Right lobe of liver (tissue), 6 donors: Measurements from ENCODE around the gene PDGFA. TPM values are rescaled to one million over a fixed set of nuclear protein-coding genes. Genes with fewer than 3 reads are reported as not detected.

Experiments used
- ATAC-seq, 4 donors: fragments of 200-7000 bp; cut with Tn5 transposase; one replicate each; pipeline ENCODE4 v1.9.1; 2020; ENCODE audit warnings: mild to moderate bottlenecking in 4 of 4, moderate library complexity in 4 of 4
- DNase-seq, 3 donors: peaks; one replicate each; pipeline ENCODE4 v3.0.0-alpha.2; 2020
- H3K27ac ChIP-seq, 3 donors: fragments of 200-600 bp; one replicate each; pipeline ENCODE4 v1.8.0; 2022
- H3K27me3 ChIP-seq, 2 donors: fragments of 200-600 bp; one replicate each; pipeline ENCODE4 v1.8.0; 2022
- H3K36me3 ChIP-seq, 4 donors: fragments of 200-600 bp; sonication (generic) in 1 of 4; one replicate each; pipeline versions ENCODE4 v1.5.1 to v1.8.0; 2017 to 2022; ENCODE audit warnings: control low read depth in 1 of 4
- H3K4me1 ChIP-seq, 4 donors: fragments of 200-600 bp; sonication (generic) in 1 of 4; one replicate each; pipeline versions ENCODE4 v1.5.1 to v1.8.0; 2017 to 2022; ENCODE audit warnings: control low read depth in 1 of 4
- H3K4me3 ChIP-seq, 3 donors: fragments of 200-600 bp; one replicate each; pipeline ENCODE4 v1.8.0; 2022
- H3K9me3 ChIP-seq, 4 donors: fragments of 200-600 bp; sonication (generic) in 1 of 4; one replicate each; pipeline versions ENCODE4 v1.5.1 to v1.8.0; 2017 to 2022; ENCODE audit warnings: control low read depth in 1 of 4
- POLR2A ChIP-seq: fragments of 450-650 bp; IDR thresholded peaks from one replicate; pipeline ENCODE4 v1.6.1; 2017; ENCODE audit warnings: antibody characterized with exemption, mild to moderate bottlenecking
- WGBS: methylation state at CpG from one replicate; pipeline ENCODE4 v1.1.6; 2018; ENCODE audit warnings: low coverage, low lambda C conversion rate; ENCODE audit not compliant: insufficient coverage; ENCODE audit errors: missing lambda C conversion rate; 5-methylcytosine and 5-hydroxymethylcytosine counted together
- intact Hi-C, 2 donors: fragments of 100-400 bp; cut with DNase I; formaldehyde crosslinking; loops; one replicate each; pipeline versions ENCODE4 v1.11.2 to v1.14.1; 2022
- total RNA-seq, 6 experiments: library from RNA; depleted of rRNA in 2 of 6; stranded (reverse); fragments of >200 nt in 2 of 6; fragmentation: NEBNext Ultra II Directional in 3 of 6; extraction: Animal tissue kit (Norgen Biotek cat#: 25700) in 3 of 6; gene quantifications; one replicate each; pipeline versions ENCODE4 v1.1.0 to v1.2.4, GENCODE V29; 2016 to 2023
- TF ChIP-seq, protein P1 (sequence below), 4 donors: fragments of 200-600 bp in 3 of 4; fragments of 450-650 bp in 1 of 4; IDR thresholded peaks; one replicate each; pipeline versions ENCODE4 v1.5.1 to v1.8.0; 2016 to 2022; ENCODE audit warnings: antibody characterized with exemption in 4 of 4, mild to moderate bottlenecking in 2 of 4
- donor health status: DM: no; HTN: yes; CAD: no.
- donor health status: DM: no; HTN: no; CAD: no.
- donor health status: DM: no; HTN: no; CAD: no.
- donor health status: DM: no; HTN: yes; CAD: no.
- donor health status: DM: no; HTN: yes; CAD: no.

PDGFA gene
- total RNA-seq, 6 experiments from 2014 or later: 2.3 to 20.9 (median 8.4) TPM

DNA sequence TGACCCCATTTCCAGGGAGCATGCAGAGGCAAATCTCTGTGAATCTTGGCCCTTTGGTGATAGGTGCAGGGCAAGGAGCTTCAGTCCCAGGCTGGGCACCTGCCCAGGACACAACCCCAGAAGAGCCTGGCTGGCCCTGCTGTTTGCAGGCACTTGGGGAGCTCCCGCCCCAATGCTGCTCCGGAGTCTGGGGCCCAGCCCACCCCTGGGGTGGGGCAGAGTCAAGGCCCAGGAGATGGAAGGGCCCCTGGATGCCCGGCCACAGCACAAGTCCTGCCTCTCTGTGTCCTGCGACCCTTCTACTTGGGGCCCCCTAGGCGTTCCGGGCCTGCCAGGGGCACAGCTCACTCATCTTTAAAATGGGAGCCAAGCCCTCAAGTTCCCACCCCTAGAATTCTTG is 24.7 kb downstream of the PDGFA start:
- intact Hi-C loops: no loop called here
- 89% methylated on average over 3 of the region's 6 CpGs for WGBS
- Histone ChIP-seq H3K27ac (no peak overlapping the region), H3K27me3 (no peaks in the 10 kb centered on the region), H3K9me3 (no peaks in the 10 kb centered on the region), H3K36me3 (no peaks in the 10 kb centered on the region), H3K4me1 (no peaks in the 10 kb centered on the region), H3K4me3 (no peak overlapping the region)
- DNase-seq (peak in 2 of 3 donors; percentile 9 to 29), ATAC-seq (no peak)
- TF ChIP-seq POLR2A: no peak
- TF ChIP-seq, protein P1, sequence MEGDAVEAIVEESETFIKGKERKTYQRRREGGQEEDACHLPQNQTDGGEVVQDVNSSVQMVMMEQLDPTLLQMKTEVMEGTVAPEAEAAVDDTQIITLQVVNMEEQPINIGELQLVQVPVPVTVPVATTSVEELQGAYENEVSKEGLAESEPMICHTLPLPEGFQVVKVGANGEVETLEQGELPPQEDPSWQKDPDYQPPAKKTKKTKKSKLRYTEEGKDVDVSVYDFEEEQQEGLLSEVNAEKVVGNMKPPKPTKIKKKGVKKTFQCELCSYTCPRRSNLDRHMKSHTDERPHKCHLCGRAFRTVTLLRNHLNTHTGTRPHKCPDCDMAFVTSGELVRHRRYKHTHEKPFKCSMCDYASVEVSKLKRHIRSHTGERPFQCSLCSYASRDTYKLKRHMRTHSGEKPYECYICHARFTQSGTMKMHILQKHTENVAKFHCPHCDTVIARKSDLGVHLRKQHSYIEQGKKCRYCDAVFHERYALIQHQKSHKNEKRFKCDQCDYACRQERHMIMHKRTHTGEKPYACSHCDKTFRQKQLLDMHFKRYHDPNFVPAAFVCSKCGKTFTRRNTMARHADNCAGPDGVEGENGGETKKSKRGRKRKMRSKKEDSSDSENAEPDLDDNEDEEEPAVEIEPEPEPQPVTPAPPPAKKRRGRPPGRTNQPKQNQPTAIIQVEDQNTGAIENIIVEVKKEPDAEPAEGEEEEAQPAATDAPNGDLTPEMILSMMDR (IDR thresholded peaks at IDR 0.05): no peak

DNA sequence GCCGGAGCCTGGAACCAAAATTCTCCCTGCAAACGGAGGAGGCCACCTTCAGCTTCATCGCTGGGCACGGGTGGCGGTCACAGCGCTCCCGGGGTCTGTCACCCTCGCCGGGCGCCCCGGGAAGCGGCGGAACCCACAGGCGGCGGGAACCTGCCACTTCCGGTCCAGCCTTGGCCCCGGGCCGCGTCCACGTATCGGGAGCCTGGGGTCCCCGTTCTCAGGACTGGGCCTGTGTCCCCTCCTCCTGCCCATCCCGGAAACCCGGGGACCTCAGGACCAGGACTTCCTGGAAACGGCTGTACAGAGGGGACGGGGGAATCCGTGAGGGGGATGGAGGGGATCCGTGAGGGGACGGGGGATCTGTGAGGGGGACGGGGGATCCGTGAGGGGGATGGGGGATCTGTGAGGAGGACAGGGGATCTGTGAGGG is 25.4 kb downstream of the PDGFA start:
- DNase-seq: peak in 2 of 3 donors; percentile 11 to 40
- ATAC-seq: peak in 1 of 4 donors; percentile 44
- no peaks in the 10 kb centered on the region for H3K9me3 ChIP-seq
- TF ChIP-seq, protein P1 (IDR thresholded peaks at IDR 0.05): no peak
- TF ChIP-seq POLR2A: no peak
- 44% methylated on average over 9 of the region's 31 CpGs for WGBS
- intact Hi-C loops: no loop called here
- H3K27ac ChIP-seq: no peak overlapping the region
- H3K36me3 ChIP-seq: no peaks in the 10 kb centered on the region
- no peak overlapping the region for H3K4me3 ChIP-seq
- no peaks in the 10 kb centered on the region for H3K4me1 ChIP-seq
- H3K27me3 ChIP-seq: no peaks in the 10 kb centered on the region

DNA sequence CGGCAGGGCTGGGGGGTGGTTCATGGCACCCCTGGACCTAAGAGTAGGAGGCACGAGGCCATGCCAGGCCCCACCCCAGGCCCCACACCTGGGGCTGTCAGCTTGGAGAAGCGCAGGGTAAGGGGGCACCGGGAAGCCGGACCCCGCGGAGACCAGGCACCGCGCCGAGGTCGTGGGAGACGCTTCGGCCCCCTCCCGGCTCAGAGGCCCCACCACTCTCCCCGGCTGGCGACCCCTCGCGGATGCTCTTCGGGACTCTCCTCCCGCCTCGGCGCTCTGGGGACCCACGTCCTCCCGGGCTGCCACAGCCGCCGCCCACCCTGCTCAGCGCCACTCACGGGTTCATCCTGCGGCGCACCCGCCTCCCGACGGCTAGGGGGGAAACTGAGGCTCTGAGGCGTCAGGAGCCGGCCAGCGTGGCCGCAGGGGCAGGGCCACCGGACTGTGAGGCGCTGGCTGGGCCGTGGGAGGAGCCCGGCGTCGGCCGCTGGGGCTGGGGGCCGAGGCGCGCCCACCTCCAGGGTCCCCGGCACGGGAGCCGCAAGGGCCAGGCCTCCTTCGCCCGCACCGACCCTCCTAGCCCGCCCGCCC is 25.9 kb downstream of the PDGFA start:
- intact Hi-C loops: no loop called here
- H3K9me3 ChIP-seq: no peaks in the 10 kb centered on the region

DNA sequence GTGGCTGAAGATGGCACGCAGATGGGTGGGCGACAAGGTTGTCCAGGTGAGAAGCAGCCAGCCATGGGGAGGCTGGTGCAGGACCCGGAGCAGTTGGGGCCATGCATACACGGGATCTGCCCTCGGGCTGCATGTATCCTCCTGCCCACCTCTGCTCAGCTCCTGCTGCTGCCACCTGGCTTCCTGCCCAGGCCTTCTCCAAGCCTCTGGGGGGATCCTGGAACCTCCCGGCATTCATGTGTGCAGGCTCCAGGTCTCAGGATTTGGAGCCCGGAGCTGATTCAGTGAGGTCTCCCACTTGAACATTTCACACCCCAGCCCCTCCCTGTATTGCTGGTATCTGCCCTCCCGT is 27.0 kb downstream of the PDGFA start:
- H3K4me1 ChIP-seq: no peaks in the 10 kb centered on the region
- no peak for TF ChIP-seq POLR2A
- TF ChIP-seq, protein P1 (IDR thresholded peaks at IDR 0.05): no peak
- H3K36me3 ChIP-seq: no peaks in the 10 kb centered on the region
- H3K9me3 ChIP-seq: no peaks in the 10 kb centered on the region
- DNase-seq (peak in 2 of 3 donors; percentile 7 to 50), ATAC-seq (no peak)
- no peaks in the 10 kb centered on the region for H3K27me3 ChIP-seq
- intact Hi-C loops: no loop called here
- no peak overlapping the region for H3K4me3 ChIP-seq
- H3K27ac ChIP-seq: no peak overlapping the region
- WGBS: 67% methylated on average over 1 of the region's 8 CpGs

More for the DNA sequence above, 25.9 kb downstream of the PDGFA start:
- no peak overlapping the region for H3K27ac ChIP-seq
- ATAC-seq (no peak), DNase-seq (peak in 2 of 3 donors; percentile 15 to 36)
- H3K27me3 ChIP-seq: no peaks in the 10 kb centered on the region
- H3K4me1 ChIP-seq: no peaks in the 10 kb centered on the region
- WGBS: 100% methylated on average over 1 of the region's 55 CpGs
- no peaks in the 10 kb centered on the region for H3K36me3 ChIP-seq
- no peak for TF ChIP-seq POLR2A
- TF ChIP-seq, protein P1 (IDR thresholded peaks at IDR 0.05): no peak
- H3K4me3 ChIP-seq: no peak overlapping the region
